HepG2 (cell line): ENCODE data around the gene TBC1D5. TPM values are rescaled to one million over a fixed set of nuclear protein-coding genes. Genes with fewer than 3 reads are reported as not detected.

Source experiments
- ATAC-seq: fragments of 200-7000 bp; cut with Tn5 transposase; 3 replicates; pipeline ENCODE4 v1.9.1; 2020; ENCODE audit warnings: mild to moderate bottlenecking, moderate library complexity
- BruUV-seq: library from RNA; stranded (reverse); fragments of 400-500 nt; replicated peaks from 2 replicates; lab custom pipeline; 2021; lab: Mats Ljungman, UMichigan
- CTCF ChIA-PET: fragments of 300-600 bp; formaldehyde crosslinking; extraction: SDS; loops from one replicate; lab custom pipeline; 2021; ENCODE audit warnings: low total read pairs, inconsistent platforms, low intra/inter-chr PET ratio; lab: Yijun Ruan, JAX
- POLR2A ChIA-PET: fragments of 350-600 bp; sonication (Branson Sonifier 250); formaldehyde crosslinking; loops from one replicate; lab custom pipeline; 2020; ENCODE audit warnings: antibody characterized with exemption, inconsistent platforms; lab: Yijun Ruan, JAX
- DNase-seq: peaks from one replicate; pipeline ENCODE4 v3.0.0-alpha.2; 2015; ENCODE audit warnings: low spot score
- FAIRE-seq: peaks from 3 replicates; lab custom pipeline; 2011; peaks lifted over from hg19 to GRCh38; lab: Jason Lieb, UNC
- H2AFZ ChIP-seq: one replicate; pipeline ENCODE4 v1.6.1; 2011; ENCODE audit warnings: low read length, inconsistent platforms
- H3K27ac ChIP-seq: fragments of 300-600 bp; 3 replicates; pipeline ENCODE4 v1.8.0; 2011; ENCODE audit warnings: mixed run types, mild to moderate bottlenecking, mixed read lengths, low read length, inconsistent platforms; ENCODE audit not compliant: insufficient read depth; ENCODE audit errors: extremely low read length
- H3K27me3 ChIP-seq, 2 experiments: fragments of 200-600 bp in 1 of 2; 2 replicates in 1 of 2; 3 replicates in 1 of 2; pipeline versions ENCODE4 v1.6.0 to v1.8.0; 2011; ENCODE audit warnings: low read length in 2 of 2, mild to moderate bottlenecking in 2 of 2, moderate library complexity in 2 of 2, inconsistent platforms in 1 of 2; ENCODE audit not compliant: insufficient read depth in 2 of 2, control insufficient read depth in 1 of 2
- H3K36me3 ChIP-seq, 2 experiments: fragments of 200-600 bp in 1 of 2; replicated peaks in 1 of 2; 2 replicates in 1 of 2; 3 replicates in 1 of 2; pipeline versions ENCODE4 v1.5.1 to v1.8.0; 2011; ENCODE audit warnings: low read length in 2 of 2, inconsistent platforms in 1 of 2; ENCODE audit not compliant: insufficient read depth in 2 of 2, control insufficient read depth in 1 of 2
- H3K4me1 ChIP-seq: 2 replicates; pipeline ENCODE4 v1.5.1; 2012; ENCODE audit warnings: low read length, inconsistent platforms; ENCODE audit not compliant: insufficient read depth
- H3K4me2 ChIP-seq: 2 replicates; pipeline ENCODE4 v1.6.0; 2011; ENCODE audit warnings: low read depth, low read length, inconsistent platforms
- H3K4me3 ChIP-seq, 3 experiments: fragments of 200-600 bp in 1 of 3; sonication (generic), shearing (Covaris generic) in 1 of 3; replicated peaks in 1 of 3; 2 replicates each; pipeline ENCODE4 v1.5.1; 2011 to 2016; ENCODE audit warnings: low read length in 3 of 3, inconsistent platforms in 2 of 3, low read depth in 2 of 3, mild to moderate bottlenecking in 2 of 3, control low read depth in 1 of 3, mixed read lengths in 1 of 3; ENCODE audit not compliant: insufficient read depth in 1 of 3
- H3K79me2 ChIP-seq: one replicate; pipeline ENCODE4 v1.6.1; 2011; ENCODE audit warnings: low read length, inconsistent platforms; ENCODE audit not compliant: insufficient read depth
- H3K9ac ChIP-seq: 2 replicates; pipeline ENCODE4 v1.6.0; 2011; ENCODE audit warnings: mild to moderate bottlenecking, low read depth, low read length, inconsistent platforms; ENCODE audit not compliant: insufficient read depth
- H3K9me3 ChIP-seq: 2 replicates; pipeline ENCODE4 v1.5.1; 2012; ENCODE audit warnings: mild to moderate bottlenecking, low read length
- H4K20me1 ChIP-seq: 2 replicates; pipeline ENCODE4 v1.6.0; 2011; ENCODE audit warnings: inconsistent platforms, mild to moderate bottlenecking, low read length, moderate library complexity; ENCODE audit not compliant: insufficient read depth
- RFXAP ChIP-seq: sonication (generic); formaldehyde crosslinking; IDR thresholded peaks from 2 replicates; pipeline ENCODE4 v1.4.0; 2020; ENCODE audit warnings: missing genetic modification reagents, borderline replicate concordance
- ZNF33B ChIP-seq: sonication (generic); formaldehyde crosslinking; IDR thresholded peaks from 2 replicates; pipeline ENCODE4 v1.5.1; 2020; ENCODE audit warnings: mild to moderate bottlenecking, missing genetic modification reagents
- ZNF562 ChIP-seq: sonication (generic); formaldehyde crosslinking; IDR thresholded peaks from 2 replicates; pipeline ENCODE4 v1.8.0; 2022; ENCODE audit warnings: missing genetic modification reagents, borderline replicate concordance
- WGBS: methylation state at CpG from one replicate; pipeline ENCODE4 v1.1.6; 2017; ENCODE audit warnings: low lambda C conversion rate; 5-methylcytosine and 5-hydroxymethylcytosine counted together
- in situ Hi-C: cut with HindIII; loops from 2 replicates; pipeline ENCODE4 v1.10.0; 2017; ENCODE audit warnings: low pct_unique_long_range_greater_than_20kb; ENCODE audit not compliant: extremely low pct_ligation_motif_present
- intact Hi-C: fragments of 100-400 bp; cut with micrococcal nuclease; formaldehyde crosslinking; loops from one replicate; pipeline ENCODE4 v1.10.0; 2022; ENCODE audit not compliant: unreplicated experiment
- polyA plus RNA-seq, 8 experiments: library from polyadenylated mRNA; depleted of rRNA in 3 of 8; stranded (reverse) in 7 of 8; unstranded in 1 of 8; fragments of >200 nt; fragmentation: Illumina TruSeq in 4 of 8; extraction: Trizol in 4 of 8; gene quantifications; 2 replicates each; pipeline versions ENCODE4 v1.2.1 to v1.2.3, GENCODE V29; 2011 to 2016; ENCODE audit warnings: low read depth in 4 of 8, missing spikeins in 1 of 8, mixed read lengths in 1 of 8; ENCODE audit not compliant: insufficient read depth in 1 of 8
- total RNA-seq, 5 experiments: library from RNA; depleted of rRNA; stranded (reverse); fragments of >200 nt; fragmentation: Illumina TruSeq; extraction: Trizol; gene quantifications; 2 replicates each; pipeline ENCODE4 v1.2.3, GENCODE V29; 2016; ENCODE audit warnings: low read depth in 1 of 5

TBC1D5 gene
- total and polyA plus RNA-seq, 2 of the 13 experiments (the other 11 are each of a cell fraction or from before 2014, with no cell fraction given) = 19.2 to 33.3 TPM

DNA sequence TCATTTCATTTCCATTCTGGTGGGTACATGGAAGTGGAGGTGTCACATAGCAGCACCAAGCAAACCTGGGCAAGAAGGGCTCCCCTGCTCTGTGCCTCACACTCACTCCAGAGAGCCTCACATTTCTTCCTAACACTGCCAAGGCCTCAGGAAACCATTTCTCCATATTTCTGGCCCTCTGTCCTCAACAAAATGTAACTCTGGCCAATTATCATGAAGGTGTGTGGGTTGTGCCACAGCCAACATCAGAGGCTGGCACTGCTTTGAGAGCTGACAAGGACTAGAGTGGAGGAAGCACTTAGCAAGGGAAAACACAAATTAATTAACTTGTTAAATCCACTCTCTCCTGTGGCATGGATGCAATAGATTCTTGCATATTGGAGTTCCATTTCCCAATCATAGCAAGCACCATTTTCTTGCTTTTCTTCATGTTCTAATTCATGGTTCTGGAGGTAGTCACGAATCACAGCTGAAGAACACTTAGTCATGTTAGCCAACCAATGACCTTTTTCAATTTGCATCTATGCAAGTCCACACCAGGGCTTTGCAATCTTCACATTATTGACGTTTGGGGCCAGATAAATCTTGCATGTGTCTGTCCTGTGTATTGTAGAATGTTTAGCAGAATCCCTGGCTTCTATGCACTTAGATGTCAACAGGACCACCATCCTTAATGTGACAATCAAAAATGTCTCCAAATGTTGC lies 616.5 kb downstream of the TBC1D5 start:
- DNase-seq = no peak
- Histone ChIP-seq H3K4me2 (no peak overlapping the region), H4K20me1 (no peaks in the 10 kb centered on the region), H3K4me3 (no peak overlapping the region), H3K27ac (no peak overlapping the region), H3K36me3 (no peaks in the 10 kb centered on the region), H3K79me2 (no peaks in the 10 kb centered on the region), H3K9me3 (no peaks in the 10 kb centered on the region; the same call in 1 of the 2 replicates), H2AFZ (no peak overlapping the region), H3K9ac (no peak overlapping the region), H3K4me1 (no peaks in the 10 kb centered on the region), H3K27me3 (peaks cover 0 to 4% of the 10 kb centered on the region in 2 experiments; a peak in 1 of 5 replicates)
- in situ Hi-C loops = no loop called here
- ChIA-PET POLR2A (no interaction called here), CTCF (no interaction called here)
- no TSS peak for BruUV-seq
- no peak for FAIRE-seq
- ATAC-seq = no peak
- intact Hi-C loops = no loop called here
- WGBS = 0% methylated on average over 2 of the region's 2 CpGs
- TF ChIP-seq RFXAP (CRISPR knock-in tag) = no peak

DNA sequence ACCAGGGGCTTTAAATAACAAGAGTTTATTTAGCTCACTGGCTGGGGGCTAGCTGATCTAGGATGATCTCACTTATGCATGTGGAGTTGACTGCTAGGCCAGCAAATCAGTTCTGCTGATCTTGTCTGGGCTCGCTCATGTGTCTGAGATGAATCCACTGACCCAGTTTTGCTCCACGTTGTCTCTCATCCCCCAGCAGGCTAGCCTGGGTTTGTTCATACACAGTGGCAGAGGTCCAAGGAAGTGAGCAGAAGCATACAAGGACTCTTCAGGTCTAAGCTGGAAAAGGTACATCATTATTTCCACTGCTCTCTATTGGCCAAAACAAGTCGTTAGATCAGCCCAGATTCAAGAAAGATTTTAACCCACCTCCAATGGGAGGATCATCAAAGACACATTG lies 619.7 kb downstream of the TBC1D5 start:
- DNase-seq (no peak), FAIRE-seq (no peak), ATAC-seq (no peak)
- no peaks in the 10 kb centered on the region for H4K20me1 ChIP-seq
- H3K36me3 ChIP-seq = no peaks in the 10 kb centered on the region
- ChIA-PET CTCF (no interaction called here), POLR2A (no interaction called here)
- BruUV-seq = no TSS peak
- H3K27me3 ChIP-seq = peaks cover 0 to 4% of the 10 kb centered on the region in 2 experiments; a peak in 2 of 5 replicates
- no peaks in the 10 kb centered on the region; the same call in 1 of the 2 replicates for H3K9me3 ChIP-seq
- H3K79me2 ChIP-seq = no peaks in the 10 kb centered on the region
- H3K4me3 ChIP-seq = no peak overlapping the region
- TF ChIP-seq ZNF33B (CRISPR knock-in tag) (no peak), ZNF562 (CRISPR knock-in tag) (no peak)
- no peak overlapping the region for H3K4me2 ChIP-seq
- no peaks in the 10 kb centered on the region for H3K4me1 ChIP-seq
- in situ Hi-C loops = no loop called here
- intact Hi-C loops = no loop called here
- H3K27ac ChIP-seq = no peak overlapping the region
- H2AFZ ChIP-seq = no peak overlapping the region
- 3% methylated on average over 1 of the region's 3 CpGs for WGBS
- no peak overlapping the region for H3K9ac ChIP-seq
